ENCODE measurements around the gene GREM2. TPM values are rescaled to one million over a fixed set of nuclear protein-coding genes. Genes with fewer than 3 reads are reported as not detected.

Gene GREM2
- 10 to 100 TPM in 4 of 6 experiments, 1 to 10 TPM in 2; 4.9 to 15.3 (median 14.3) TPM for total RNA-seq (2021; fragmentation: NEBNext Ultra II Directional; extraction: Animal tissue kit (Norgen Biotek cat#: 25700))
- long read RNA-seq, full-length matches to known transcripts = 14 of 16 reads
- long read RNA-seq, partial matches to known transcripts = 0 of 16 reads
- long read RNA-seq, other reads (novel, unspliced or antisense) = 2 of 16 reads

- TF ChIP-seq CTCF (IDR thresholded peaks at IDR 0.05) = no peak
- H3K4me3 Mint-ChIP-seq = peak within 1 kb of the TSS; percentile 95
- no peaks in the 10 kb centered on the region for H3K9me3 Mint-ChIP-seq
- H3K27me3 Mint-ChIP-seq (ENCODE audit: insufficient read depth) = no peaks in the 10 kb centered on the region; the same call in 1 of the 2 replicates
- H3K36me3 Mint-ChIP-seq (ENCODE audit: low read depth) = no peaks in the 10 kb centered on the region
- peaks cover 56% of the 10 kb centered on the region for H3K4me1 Mint-ChIP-seq (ENCODE audit: low read depth)
- peak within 1 kb of the TSS; percentile 62 for H3K27ac Mint-ChIP-seq
- peak; percentile 90 for DNase-seq
These were observed at the start of gene GREM2 for GRCh38 chr1:240611619-240612480. TSS of gene GREM2 (minus strand) at chr1:240612155. CDS start at chr1:240493475, 118,680 bp downstream.

GRCh38 chr1:240658312-240658960 lies 46.5 kb upstream of the GREM2 start:
- peak overlapping the region; percentile 70 for H3K4me3 Mint-ChIP-seq

GRCh38 chr1:240656531-240656930 lies 44.6 kb upstream of the GREM2 start:
- no peak for TF ChIP-seq CTCF (IDR thresholded peaks at IDR 0.05)
- H3K27me3 Mint-ChIP-seq (ENCODE audit: insufficient read depth) = peaks cover 5% of the 10 kb centered on the region; the same call in 1 of the 2 replicates
- DNase-seq = no peak
- H3K4me3 Mint-ChIP-seq = no peak overlapping the region
- no peaks in the 10 kb centered on the region for H3K9me3 Mint-ChIP-seq
- no peak overlapping the region for H3K27ac Mint-ChIP-seq
- H3K4me1 Mint-ChIP-seq (ENCODE audit: low read depth) = peaks cover 41% of the 10 kb centered on the region
- H3K36me3 Mint-ChIP-seq (ENCODE audit: low read depth) = peaks cover 5% of the 10 kb centered on the region; the same call in 1 of the 2 replicates

More at GRCh38 chr1:240658312-240658960, 46.5 kb upstream of the GREM2 start:
- peak overlapping the region; percentile 47 for H3K27ac Mint-ChIP-seq
- no peaks in the 10 kb centered on the region for H3K9me3 Mint-ChIP-seq
- H3K36me3 Mint-ChIP-seq (ENCODE audit: low read depth) = peaks cover 5% of the 10 kb centered on the region; the same call in 1 of the 2 replicates
- TF ChIP-seq CTCF (IDR thresholded peaks at IDR 0.05) = no peak
- peaks cover 43% of the 10 kb centered on the region for H3K4me1 Mint-ChIP-seq (ENCODE audit: low read depth)
- peaks cover 5% of the 10 kb centered on the region; the same call in 1 of the 2 replicates for H3K27me3 Mint-ChIP-seq (ENCODE audit: insufficient read depth)
- peak; percentile 40 for DNase-seq

GRCh38 chr1:240652961-240653409 lies 41.0 kb upstream of the GREM2 start:
- H3K9me3 Mint-ChIP-seq = no peaks in the 10 kb centered on the region

More at GRCh38 chr1:240652961-240653409, 41.0 kb upstream of the GREM2 start:
- no peak for TF ChIP-seq CTCF (IDR thresholded peaks at IDR 0.05)
- Mint-ChIP-seq H3K27ac (no peak overlapping the region), H3K36me3 (ENCODE audit: low read depth) (peaks cover 5% of the 10 kb centered on the region; the same call in 1 of the 2 replicates), H3K4me3 (peak overlapping the region; percentile 12; the same call in 1 of the 2 replicates), H3K27me3 (ENCODE audit: insufficient read depth) (peaks cover 5% of the 10 kb centered on the region; the same call in 1 of the 2 replicates), H3K4me1 (ENCODE audit: low read depth) (peaks cover 22% of the 10 kb centered on the region)
- no peak for DNase-seq
